GM23338 (cell line): ENCODE data around the gene VSIR. TPM values are rescaled to one million over a fixed set of nuclear protein-coding genes. Genes with fewer than 3 reads are reported as not detected.

Experiments used
- ATAC-seq: fragments of 200-7000 bp; cut with Tn5 transposase; 3 replicates; pipeline ENCODE4 v1.9.1; 2020
- DNase-seq: peaks from one replicate; pipeline ENCODE4 v3.0.0-alpha.2; 2015; ENCODE audit warnings: low spot score
- H2AFZ ChIP-seq: fragments of 200-600 bp; sonication (generic); 2 replicates; pipeline ENCODE4 v1.8.0; 2016; ENCODE audit warnings: antibody characterized with exemption, mild to moderate bottlenecking, moderate library complexity
- H3F3A ChIP-seq: fragments of 200-600 bp; sonication (generic); replicated peaks from 2 replicates; pipeline ENCODE4 v1.8.0; 2017; ENCODE audit warnings: antibody characterized with exemption, mixed run types, low read depth
- H3K27ac ChIP-seq: fragments of 200-600 bp; sonication (generic); 2 replicates; pipeline ENCODE4 v1.6.1; 2016; ENCODE audit warnings: low read depth
- H3K27me3 ChIP-seq: fragments of 200-600 bp; sonication (generic); 2 replicates; pipeline ENCODE4 v1.8.0; 2016; ENCODE audit warnings: mild to moderate bottlenecking, mixed run types, moderate library complexity; ENCODE audit not compliant: insufficient read depth
- H3K36me3 ChIP-seq: fragments of 200-600 bp; sonication (generic); 2 replicates; pipeline ENCODE4 v1.8.0; 2016; ENCODE audit warnings: mild to moderate bottlenecking; ENCODE audit not compliant: insufficient read depth
- H3K4me1 ChIP-seq: fragments of 200-600 bp; sonication (generic); 2 replicates; pipeline ENCODE4 v1.8.0; 2016; ENCODE audit warnings: mild to moderate bottlenecking, moderate library complexity; ENCODE audit not compliant: insufficient read depth
- H3K4me2 ChIP-seq: fragments of 200-600 bp; sonication (generic); 2 replicates; pipeline ENCODE4 v1.7.1; 2017; ENCODE audit warnings: mixed run types
- H3K4me3 ChIP-seq: fragments of 200-600 bp; sonication (generic); 2 replicates; pipeline ENCODE4 v1.6.1; 2016; ENCODE audit warnings: mixed run types
- H3K79me2 ChIP-seq: fragments of 200-600 bp; sonication (generic); replicated peaks from 2 replicates; pipeline ENCODE4 v1.8.0; 2017; ENCODE audit warnings: mild to moderate bottlenecking; ENCODE audit not compliant: insufficient read depth
- H3K9me2 ChIP-seq: fragments of 200-600 bp; sonication (generic); 2 replicates; pipeline ENCODE4 v1.8.0; 2017; ENCODE audit not compliant: insufficient read depth
- H4K20me1 ChIP-seq: fragments of 200-600 bp; sonication (generic); replicated peaks from 2 replicates; pipeline ENCODE4 v1.8.0; 2017; ENCODE audit warnings: mild to moderate bottlenecking; ENCODE audit not compliant: insufficient read depth
- H3K27ac Mint-ChIP-seq: 2 replicates; pipeline ENCODE4 v1.8.0; 2020; ENCODE audit warnings: inconsistent platforms, mild to moderate bottlenecking, moderate library complexity, mixed read lengths
- H3K27me3 Mint-ChIP-seq: 3 replicates; pipeline ENCODE4 v1.8.0; 2022; ENCODE audit warnings: low read depth, mild to moderate bottlenecking, moderate library complexity, mixed read lengths, inconsistent platforms; ENCODE audit not compliant: insufficient read depth, poor library complexity
- H3K36me3 Mint-ChIP-seq: 3 replicates; pipeline ENCODE4 v1.8.0; 2021; ENCODE audit warnings: low read depth, mild to moderate bottlenecking, inconsistent platforms, moderate library complexity, mixed read lengths
- H3K4me1 Mint-ChIP-seq: 3 replicates; pipeline ENCODE4 v1.8.0; 2020; ENCODE audit warnings: mild to moderate bottlenecking, inconsistent platforms, mixed read lengths
- H3K4me3 Mint-ChIP-seq: 3 replicates; pipeline ENCODE4 v1.8.0; 2021; ENCODE audit warnings: moderate library complexity, mild to moderate bottlenecking, inconsistent platforms, mixed read lengths
- H3K9me3 Mint-ChIP-seq: 3 replicates; pipeline ENCODE4 v1.8.0; 2020; ENCODE audit warnings: moderate library complexity, mild to moderate bottlenecking, inconsistent platforms, mixed read lengths
- CREB1 ChIP-seq: fragments of 250-450 bp; sonication (Bioruptor Pico); IDR thresholded peaks from 2 replicates; pipeline ENCODE4 v1.5.0; 2020; ENCODE audit warnings: low read depth, mild to moderate bottlenecking, moderate library complexity
- EZH2phosphoT487 ChIP-seq: fragments of 200-600 bp; sonication (generic); IDR thresholded peaks from one replicate; pipeline ENCODE4 v1.8.1; 2018; ENCODE audit warnings: antibody characterized with exemption; ENCODE audit not compliant: unreplicated experiment
- JUNB ChIP-seq: IDR thresholded peaks from one replicate; pipeline ENCODE4 v1.6.1; 2016; ENCODE audit warnings: antibody characterized with exemption; ENCODE audit not compliant: unreplicated experiment
- NANOG ChIP-seq: IDR thresholded peaks from 2 replicates; pipeline ENCODE4 v1.6.1; 2016; ENCODE audit warnings: antibody characterized with exemption, borderline replicate concordance
- POLR2AphosphoS5 ChIP-seq: IDR thresholded peaks from 2 replicates; pipeline ENCODE4 v1.6.1; 2016; ENCODE audit warnings: antibody characterized with exemption, low read depth
- STAT1 ChIP-seq: IDR thresholded peaks from one replicate; pipeline ENCODE4 v1.6.1; 2016; ENCODE audit warnings: antibody characterized with exemption; ENCODE audit not compliant: unreplicated experiment
- ZNF114 ChIP-seq: fragments of 250-450 bp; sonication (Bioruptor Pico); IDR thresholded peaks from 2 replicates; pipeline ENCODE4 v1.5.0; 2020; ENCODE audit warnings: mild to moderate bottlenecking, moderate library complexity
- polyA plus RNA-seq: library from polyadenylated mRNA; unstranded; fragments of >200 nt; fragmentation: Nextera tagmentation; extraction: Ambion mirVana; gene quantifications from 2 replicates; pipeline ENCODE4 v1.2.1, GENCODE V29; 2016
- total RNA-seq: library from RNA; depleted of rRNA; stranded (reverse); fragments of >200 nt; shearing (Covaris generic); gene quantifications from 2 replicates; pipeline ENCODE4 v1.2.3, GENCODE V29; 2014
- TF ChIP-seq, protein P1 (sequence below): fragments of 250-450 bp; sonication (Bioruptor Pico); IDR thresholded peaks from 2 replicates; pipeline ENCODE4 v1.5.0; 2020; ENCODE audit warnings: mild to moderate bottlenecking, moderate library complexity
- TF ChIP-seq, protein P2 (sequence below): IDR thresholded peaks from 2 replicates; pipeline ENCODE4 v1.6.1; 2016; ENCODE audit warnings: antibody characterized with exemption
- TF ChIP-seq, protein P3 (sequence below), 2 experiments: fragments of 200-600 bp in 1 of 2; sonication (generic) in 1 of 2; conservative IDR thresholded peaks; 2 replicates each; pipeline versions ENCODE4 v1.5.1 to v1.6.1; 2016 to 2017; ENCODE audit warnings: antibody characterized with exemption in 2 of 2, low read depth in 2 of 2, mild to moderate bottlenecking in 2 of 2, moderate library complexity in 1 of 2

VSIR gene
- total and polyA plus RNA-seq, 2 experiments from 2014 or later, result 0.10 to 0.74 TPM

DNA sequence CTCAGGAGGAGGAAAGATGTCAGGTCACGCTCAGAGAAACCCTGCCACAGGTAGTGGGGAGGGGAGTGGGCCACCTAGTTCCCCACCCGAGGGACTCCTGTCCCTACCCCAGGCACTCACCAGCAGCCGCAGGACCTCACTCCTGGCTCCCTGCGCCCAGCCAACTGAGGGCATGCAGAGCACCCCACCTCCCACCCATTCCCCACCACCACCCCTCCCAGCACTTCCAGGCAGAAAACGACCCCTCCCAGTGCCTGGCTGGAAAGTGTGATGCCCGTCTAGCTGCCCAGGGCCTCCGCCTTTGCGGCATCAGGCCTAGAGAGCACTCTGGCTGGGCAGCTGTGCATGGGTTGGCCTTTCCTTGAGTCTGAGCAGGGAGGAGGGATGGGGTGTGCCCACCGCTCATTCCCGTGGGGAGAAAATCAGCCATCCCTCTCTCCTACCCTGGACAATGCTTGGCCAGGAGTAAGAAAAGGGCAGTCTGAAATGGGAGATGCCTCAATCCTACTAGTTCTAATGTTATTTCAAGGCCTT lies 55.1 kb downstream of the VSIR start (continued):
- TF ChIP-seq, protein P1, sequence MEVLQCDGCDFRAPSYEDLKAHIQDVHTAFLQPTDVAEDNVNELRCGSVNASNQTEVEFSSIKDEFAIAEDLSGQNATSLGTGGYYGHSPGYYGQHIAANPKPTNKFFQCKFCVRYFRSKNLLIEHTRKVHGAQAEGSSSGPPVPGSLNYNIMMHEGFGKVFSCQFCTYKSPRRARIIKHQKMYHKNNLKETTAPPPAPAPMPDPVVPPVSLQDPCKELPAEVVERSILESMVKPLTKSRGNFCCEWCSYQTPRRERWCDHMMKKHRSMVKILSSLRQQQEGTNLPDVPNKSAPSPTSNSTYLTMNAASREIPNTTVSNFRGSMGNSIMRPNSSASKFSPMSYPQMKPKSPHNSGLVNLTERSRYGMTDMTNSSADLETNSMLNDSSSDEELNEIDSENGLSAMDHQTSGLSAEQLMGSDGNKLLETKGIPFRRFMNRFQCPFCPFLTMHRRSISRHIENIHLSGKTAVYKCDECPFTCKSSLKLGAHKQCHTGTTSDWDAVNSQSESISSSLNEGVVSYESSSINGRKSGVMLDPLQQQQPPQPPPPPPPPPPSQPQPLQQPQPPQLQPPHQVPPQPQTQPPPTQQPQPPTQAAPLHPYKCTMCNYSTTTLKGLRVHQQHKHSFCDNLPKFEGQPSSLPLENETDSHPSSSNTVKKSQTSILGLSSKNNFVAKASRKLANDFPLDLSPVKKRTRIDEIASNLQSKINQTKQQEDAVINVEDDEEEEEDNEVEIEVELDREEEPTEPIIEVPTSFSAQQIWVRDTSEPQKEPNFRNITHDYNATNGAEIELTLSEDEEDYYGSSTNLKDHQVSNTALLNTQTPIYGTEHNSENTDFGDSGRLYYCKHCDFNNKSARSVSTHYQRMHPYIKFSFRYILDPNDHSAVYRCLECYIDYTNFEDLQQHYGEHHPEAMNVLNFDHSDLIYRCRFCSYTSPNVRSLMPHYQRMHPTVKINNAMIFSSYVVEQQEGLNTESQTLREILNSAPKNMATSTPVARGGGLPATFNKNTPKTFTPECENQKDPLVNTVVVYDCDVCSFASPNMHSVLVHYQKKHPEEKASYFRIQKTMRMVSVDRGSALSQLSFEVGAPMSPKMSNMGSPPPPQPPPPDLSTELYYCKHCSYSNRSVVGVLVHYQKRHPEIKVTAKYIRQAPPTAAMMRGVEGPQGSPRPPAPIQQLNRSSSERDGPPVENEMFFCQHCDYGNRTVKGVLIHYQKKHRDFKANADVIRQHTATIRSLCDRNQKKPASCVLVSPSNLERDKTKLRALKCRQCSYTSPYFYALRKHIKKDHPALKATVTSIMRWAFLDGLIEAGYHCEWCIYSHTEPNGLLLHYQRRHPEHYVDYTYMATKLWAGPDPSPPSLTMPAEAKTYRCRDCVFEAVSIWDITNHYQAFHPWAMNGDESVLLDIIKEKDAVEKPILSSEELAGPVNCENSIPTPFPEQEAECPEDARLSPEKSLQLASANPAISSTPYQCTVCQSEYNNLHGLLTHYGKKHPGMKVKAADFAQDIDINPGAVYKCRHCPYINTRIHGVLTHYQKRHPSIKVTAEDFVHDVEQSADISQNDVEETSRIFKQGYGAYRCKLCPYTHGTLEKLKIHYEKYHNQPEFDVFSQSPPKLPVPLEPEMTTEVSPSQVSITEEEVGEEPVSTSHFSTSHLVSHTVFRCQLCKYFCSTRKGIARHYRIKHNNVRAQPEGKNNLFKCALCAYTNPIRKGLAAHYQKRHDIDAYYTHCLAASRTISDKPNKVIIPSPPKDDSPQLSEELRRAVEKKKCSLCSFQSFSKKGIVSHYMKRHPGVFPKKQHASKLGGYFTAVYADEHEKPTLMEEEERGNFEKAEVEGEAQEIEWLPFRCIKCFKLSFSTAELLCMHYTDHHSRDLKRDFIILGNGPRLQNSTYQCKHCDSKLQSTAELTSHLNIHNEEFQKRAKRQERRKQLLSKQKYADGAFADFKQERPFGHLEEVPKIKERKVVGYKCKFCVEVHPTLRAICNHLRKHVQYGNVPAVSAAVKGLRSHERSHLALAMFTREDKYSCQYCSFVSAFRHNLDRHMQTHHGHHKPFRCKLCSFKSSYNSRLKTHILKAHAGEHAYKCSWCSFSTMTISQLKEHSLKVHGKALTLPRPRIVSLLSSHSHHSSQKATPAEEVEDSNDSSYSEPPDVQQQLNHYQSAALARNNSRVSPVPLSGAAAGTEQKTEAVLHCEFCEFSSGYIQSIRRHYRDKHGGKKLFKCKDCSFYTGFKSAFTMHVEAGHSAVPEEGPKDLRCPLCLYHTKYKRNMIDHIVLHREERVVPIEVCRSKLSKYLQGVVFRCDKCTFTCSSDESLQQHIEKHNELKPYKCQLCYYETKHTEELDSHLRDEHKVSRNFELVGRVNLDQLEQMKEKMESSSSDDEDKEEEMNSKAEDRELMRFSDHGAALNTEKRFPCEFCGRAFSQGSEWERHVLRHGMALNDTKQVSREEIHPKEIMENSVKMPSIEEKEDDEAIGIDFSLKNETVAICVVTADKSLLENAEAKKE (CRISPR knock-in tag), result no peak
- TF ChIP-seq JUNB, result no peak
- TF ChIP-seq ZNF114 (CRISPR knock-in tag), result no peak
- no peak for TF ChIP-seq POLR2AphosphoS5
- TF ChIP-seq NANOG, result no peak
- no peak for TF ChIP-seq CREB1 (CRISPR knock-in tag)
- TF ChIP-seq EZH2phosphoT487, result no peak

DNA sequence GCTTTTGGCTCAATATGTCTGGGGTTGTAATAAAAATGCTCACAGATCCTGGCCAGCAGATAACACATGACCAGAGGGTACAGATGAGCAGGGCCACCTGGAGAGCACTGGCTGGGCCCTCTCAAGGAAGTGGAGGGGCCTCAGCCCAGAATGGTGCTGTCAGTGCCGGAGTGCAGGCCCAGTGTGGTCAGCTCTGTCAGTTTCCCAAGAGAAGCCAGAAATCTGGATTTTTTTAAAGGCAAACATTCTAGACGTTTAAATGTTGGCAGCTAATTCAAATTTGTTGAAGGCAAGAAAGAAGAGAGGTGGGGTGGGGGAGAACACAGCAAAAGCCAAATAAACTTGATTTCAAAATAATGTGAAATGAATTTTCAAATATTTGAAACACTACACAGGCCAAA lies 55.8 kb downstream of the VSIR start:
- ATAC-seq (no peak), DNase-seq (no peak)
- Mint-ChIP-seq H3K36me3 (no peaks in the 10 kb centered on the region), H3K4me1 (peaks cover 20% of the 10 kb centered on the region), H3K27me3 (peaks cover 23% of the 10 kb centered on the region), H3K27ac (no peak overlapping the region), H3K4me3 (no peak overlapping the region), H3K9me3 (no peaks in the 10 kb centered on the region)
- Histone ChIP-seq H3K27ac (no peak overlapping the region), H3K36me3 (no peaks in the 10 kb centered on the region), H3K9me2 (no peaks in the 10 kb centered on the region), H3K79me2 (no peaks in the 10 kb centered on the region), H4K20me1 (no peaks in the 10 kb centered on the region), H3K27me3 (no peaks in the 10 kb centered on the region), H3K4me3 (no peak overlapping the region), H3F3A (no peaks in the 10 kb centered on the region), H3K4me1 (peaks cover 8% of the 10 kb centered on the region), H3K4me2 (no peak overlapping the region), H2AFZ (no peak overlapping the region)
- TF ChIP-seq, protein P2, sequence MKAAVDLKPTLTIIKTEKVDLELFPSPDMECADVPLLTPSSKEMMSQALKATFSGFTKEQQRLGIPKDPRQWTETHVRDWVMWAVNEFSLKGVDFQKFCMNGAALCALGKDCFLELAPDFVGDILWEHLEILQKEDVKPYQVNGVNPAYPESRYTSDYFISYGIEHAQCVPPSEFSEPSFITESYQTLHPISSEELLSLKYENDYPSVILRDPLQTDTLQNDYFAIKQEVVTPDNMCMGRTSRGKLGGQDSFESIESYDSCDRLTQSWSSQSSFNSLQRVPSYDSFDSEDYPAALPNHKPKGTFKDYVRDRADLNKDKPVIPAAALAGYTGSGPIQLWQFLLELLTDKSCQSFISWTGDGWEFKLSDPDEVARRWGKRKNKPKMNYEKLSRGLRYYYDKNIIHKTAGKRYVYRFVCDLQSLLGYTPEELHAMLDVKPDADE, result no peak
- TF ChIP-seq STAT1, result no peak
- TF ChIP-seq, protein P3, sequence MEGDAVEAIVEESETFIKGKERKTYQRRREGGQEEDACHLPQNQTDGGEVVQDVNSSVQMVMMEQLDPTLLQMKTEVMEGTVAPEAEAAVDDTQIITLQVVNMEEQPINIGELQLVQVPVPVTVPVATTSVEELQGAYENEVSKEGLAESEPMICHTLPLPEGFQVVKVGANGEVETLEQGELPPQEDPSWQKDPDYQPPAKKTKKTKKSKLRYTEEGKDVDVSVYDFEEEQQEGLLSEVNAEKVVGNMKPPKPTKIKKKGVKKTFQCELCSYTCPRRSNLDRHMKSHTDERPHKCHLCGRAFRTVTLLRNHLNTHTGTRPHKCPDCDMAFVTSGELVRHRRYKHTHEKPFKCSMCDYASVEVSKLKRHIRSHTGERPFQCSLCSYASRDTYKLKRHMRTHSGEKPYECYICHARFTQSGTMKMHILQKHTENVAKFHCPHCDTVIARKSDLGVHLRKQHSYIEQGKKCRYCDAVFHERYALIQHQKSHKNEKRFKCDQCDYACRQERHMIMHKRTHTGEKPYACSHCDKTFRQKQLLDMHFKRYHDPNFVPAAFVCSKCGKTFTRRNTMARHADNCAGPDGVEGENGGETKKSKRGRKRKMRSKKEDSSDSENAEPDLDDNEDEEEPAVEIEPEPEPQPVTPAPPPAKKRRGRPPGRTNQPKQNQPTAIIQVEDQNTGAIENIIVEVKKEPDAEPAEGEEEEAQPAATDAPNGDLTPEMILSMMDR (conservative IDR thresholded peaks at IDR 0.05; ENCODE audit: low read depth in 2 of 2), result no peak
